ES-I3 (cell line): Measurements from ENCODE around the gene SLC34A1.

Experiments
- H3K36me3 ChIP-seq: 2 replicates; pipeline ENCODE4 v1.6.1; 2013; ENCODE audit warnings: mild to moderate bottlenecking, low read length, control low read depth, moderate library complexity; ENCODE audit not compliant: insufficient read depth
- H3K4me1 ChIP-seq: 2 replicates; pipeline ENCODE4 v1.6.1; 2013; ENCODE audit warnings: mild to moderate bottlenecking, control low read depth, low read length; ENCODE audit not compliant: insufficient read depth
- H3K9ac ChIP-seq: 2 replicates; pipeline ENCODE4 v1.6.1; 2013; ENCODE audit warnings: low read depth, mild to moderate bottlenecking, low read length, moderate library complexity
- H3K9me3 ChIP-seq: 2 replicates; pipeline ENCODE4 v1.6.1; 2013; ENCODE audit warnings: mild to moderate bottlenecking, low read length, moderate library complexity; ENCODE audit not compliant: control insufficient read depth, insufficient read depth

Gene SLC34A1

DNA sequence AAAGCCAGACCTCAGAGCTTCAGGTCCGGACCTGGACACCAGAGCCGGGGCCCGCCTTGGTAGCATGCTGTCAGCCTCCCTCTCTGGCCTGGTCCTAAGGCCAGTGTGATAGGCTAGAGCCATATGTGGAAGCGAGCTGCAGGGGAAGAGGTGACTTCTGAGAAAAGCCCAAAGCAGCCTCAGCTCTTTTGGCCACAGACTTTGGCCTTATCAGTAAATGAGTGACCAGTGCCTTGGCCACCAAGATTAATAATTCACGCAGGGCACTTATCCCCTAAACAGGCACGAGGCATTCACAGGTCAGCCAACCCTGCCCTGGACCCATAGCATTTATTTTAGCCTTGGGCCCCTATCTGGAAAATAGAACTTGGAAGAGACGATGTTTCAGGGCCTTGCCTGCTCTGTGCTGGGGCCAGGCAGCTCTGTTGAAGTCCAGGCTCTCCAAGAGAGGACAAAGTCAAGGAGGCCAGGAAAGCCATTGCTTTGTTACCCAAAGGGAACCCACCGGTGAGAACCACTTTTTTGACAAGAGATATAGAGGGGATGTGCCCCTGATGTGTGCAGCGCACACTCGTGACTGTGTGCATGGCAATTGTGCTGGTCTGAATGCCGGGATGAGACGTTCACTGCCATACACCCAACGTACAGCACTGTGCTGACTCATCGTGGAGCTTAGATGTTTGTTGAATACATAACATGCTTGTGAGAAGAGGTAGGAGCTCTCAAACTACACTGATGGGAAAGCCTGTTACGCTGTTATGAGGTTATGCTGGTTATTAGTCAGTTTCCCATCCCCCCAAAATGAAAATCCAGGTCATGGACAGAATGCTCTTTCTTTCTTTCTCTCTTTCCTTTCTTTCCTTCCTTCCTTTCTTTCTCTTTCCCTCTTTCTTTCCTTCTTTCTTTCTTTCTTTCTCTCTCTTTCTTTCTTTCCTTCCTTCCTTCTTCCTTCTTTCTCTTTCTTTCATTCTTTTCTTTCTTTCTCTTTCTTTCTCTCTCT lies 5.0 kb upstream of the SLC34A1 start:
- no peak overlapping the region for H3K9ac ChIP-seq
- H3K9me3 ChIP-seq = no peaks in the 10 kb centered on the region
- H3K36me3 ChIP-seq = no peaks in the 10 kb centered on the region
- no peaks in the 10 kb centered on the region; the same call in 1 of the 2 replicates for H3K4me1 ChIP-seq

DNA sequence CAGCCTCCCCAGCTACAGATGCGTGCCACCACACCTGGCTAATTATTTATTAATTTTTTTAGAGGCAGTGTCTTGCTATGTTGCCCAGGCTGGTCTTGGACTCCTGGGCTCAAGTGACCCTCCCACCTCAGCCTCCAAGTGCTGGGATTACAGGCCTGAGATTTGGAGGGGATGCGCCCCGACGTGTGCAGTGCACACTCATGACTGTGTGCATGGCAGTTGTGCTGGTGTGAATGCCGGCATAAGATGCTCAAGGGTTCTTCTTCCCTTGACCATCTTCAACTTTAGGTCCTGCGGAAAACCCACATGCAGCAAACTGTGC lies 3.5 kb upstream of the SLC34A1 start:
- H3K4me1 ChIP-seq = no peaks in the 10 kb centered on the region; the same call in 1 of the 2 replicates
- H3K9ac ChIP-seq = no peak overlapping the region
- H3K36me3 ChIP-seq = no peaks in the 10 kb centered on the region
- no peaks in the 10 kb centered on the region for H3K9me3 ChIP-seq

DNA sequence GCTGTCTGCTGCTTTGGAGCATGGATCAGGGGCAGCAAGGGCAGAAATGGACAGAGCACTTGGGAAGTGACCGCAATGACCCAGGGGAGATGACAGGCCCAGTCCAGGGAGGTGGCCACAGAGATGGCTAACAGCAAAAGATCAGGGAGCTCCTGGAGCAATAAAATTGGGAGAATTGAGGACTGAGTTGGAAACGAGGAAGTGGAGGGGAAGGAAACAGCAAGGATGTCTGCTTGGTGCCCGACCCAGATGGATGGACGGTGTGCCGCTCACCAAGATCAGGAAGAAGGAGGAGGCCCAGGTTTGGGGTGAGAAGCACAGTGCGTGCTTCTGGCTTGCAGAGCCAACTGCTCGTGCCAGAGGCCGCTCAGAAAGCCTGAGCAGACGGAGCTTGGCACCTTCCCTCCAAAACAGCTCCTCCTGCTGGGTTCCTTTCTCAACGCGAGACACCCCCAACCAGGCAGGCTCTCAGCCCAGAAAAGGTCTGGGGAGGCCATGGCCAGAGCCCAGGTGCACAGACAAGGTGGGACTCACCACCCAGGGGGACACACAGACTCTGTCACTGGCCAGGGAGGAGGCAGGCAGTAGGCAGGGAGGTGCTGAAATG lies 1.7 kb upstream of the SLC34A1 start:
- Histone ChIP-seq H3K9ac (no peak overlapping the region), H3K36me3 (no peaks in the 10 kb centered on the region), H3K4me1 (no peaks in the 10 kb centered on the region; the same call in 1 of the 2 replicates), H3K9me3 (no peaks in the 10 kb centered on the region)

DNA sequence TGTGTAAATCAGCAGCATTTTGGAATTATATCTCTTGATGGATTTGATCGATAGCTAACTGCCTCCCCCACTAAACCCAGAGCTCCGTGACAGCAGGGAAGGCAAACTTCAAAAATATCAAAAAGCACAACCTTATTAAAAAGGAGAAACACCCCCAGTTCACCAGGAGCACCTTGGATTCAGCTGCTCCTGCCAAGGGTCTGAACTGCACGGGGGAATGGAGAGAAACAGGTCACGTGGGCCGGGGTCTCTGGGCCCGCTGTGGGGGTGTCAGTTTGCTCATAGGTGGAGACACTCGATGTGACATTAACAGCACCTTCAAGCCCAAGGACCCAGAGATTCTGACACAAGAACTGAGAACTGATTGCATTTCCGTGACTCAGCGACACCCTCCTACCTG lies 1.1 kb upstream of the SLC34A1 start:
- Histone ChIP-seq H3K4me1 (no peaks in the 10 kb centered on the region; the same call in 1 of the 2 replicates), H3K9me3 (no peaks in the 10 kb centered on the region), H3K9ac (no peak overlapping the region), H3K36me3 (no peaks in the 10 kb centered on the region)

DNA sequence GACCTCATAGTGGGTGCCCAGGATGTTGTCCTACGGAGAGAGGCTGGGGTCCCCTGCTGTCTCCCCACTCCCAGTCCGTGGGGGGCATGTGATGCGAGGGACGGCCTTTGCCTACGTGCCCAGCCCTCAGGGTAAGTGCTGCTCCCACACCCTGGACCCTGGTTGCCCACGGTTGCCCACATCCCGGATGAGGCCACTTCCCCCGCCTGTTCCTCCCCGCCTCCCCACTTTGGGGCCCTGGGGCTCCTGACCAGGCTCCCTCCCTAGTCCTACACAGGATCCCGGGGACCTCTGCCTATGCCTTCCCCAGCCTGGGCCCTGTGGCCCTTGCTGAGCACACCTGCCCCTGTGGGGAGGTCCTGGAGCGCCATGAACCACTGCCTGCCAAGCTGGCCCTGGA lies 1.5 kb downstream of the SLC34A1 start:
- Histone ChIP-seq H3K4me1 (peaks cover 17% of the 10 kb centered on the region), H3K9ac (no peak overlapping the region), H3K36me3 (no peaks in the 10 kb centered on the region)

DNA sequence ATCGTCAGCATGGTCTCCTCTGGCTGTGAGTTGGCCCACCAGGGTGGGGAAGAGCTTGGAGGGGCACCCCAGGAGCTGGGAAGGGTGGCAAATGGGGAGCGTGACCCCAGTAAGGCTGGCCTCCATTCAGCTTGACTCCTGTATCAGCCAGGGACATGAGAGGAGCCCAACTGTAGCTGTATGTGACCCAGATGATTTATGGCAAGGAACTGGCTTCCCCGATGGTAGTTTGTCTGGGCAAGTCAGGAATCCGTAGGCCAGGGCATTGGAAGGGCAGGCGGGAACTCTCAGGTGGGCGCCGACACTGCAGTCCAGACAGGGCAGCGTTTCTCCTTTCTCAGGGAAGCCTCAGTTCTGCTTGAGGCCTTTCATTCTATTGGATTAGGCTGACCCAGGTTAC lies 2.3 kb downstream of the SLC34A1 start:
- Histone ChIP-seq H3K4me1 (peaks cover 17% of the 10 kb centered on the region), H3K9me3 (no peaks in the 10 kb centered on the region), H3K36me3 (no peaks in the 10 kb centered on the region), H3K9ac (no peak overlapping the region)

More for the DNA sequence above, 1.5 kb downstream of the SLC34A1 start:
- H3K9me3 ChIP-seq = no peaks in the 10 kb centered on the region

DNA sequence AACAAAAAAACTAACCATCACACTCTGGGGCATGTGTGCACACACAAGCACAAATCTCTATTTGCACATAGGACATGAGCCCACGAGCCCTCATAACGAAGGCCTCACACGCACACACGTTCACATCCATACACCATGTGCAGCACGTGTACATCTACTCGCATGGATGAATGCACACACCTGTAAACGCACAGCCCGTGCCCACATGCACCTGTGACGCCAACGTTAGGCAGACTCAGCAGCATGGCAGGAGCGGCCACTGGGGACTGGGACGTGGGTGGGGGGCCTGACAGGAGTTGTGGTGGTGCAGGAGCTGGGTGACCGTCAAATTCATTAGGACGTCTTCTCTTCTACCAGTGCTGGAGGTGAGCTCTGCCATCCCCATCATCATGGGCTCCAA lies 3.2 kb downstream of the SLC34A1 start:
- Histone ChIP-seq H3K36me3 (no peaks in the 10 kb centered on the region), H3K9me3 (no peaks in the 10 kb centered on the region), H3K9ac (no peak overlapping the region), H3K4me1 (peaks cover 17% of the 10 kb centered on the region)

DNA sequence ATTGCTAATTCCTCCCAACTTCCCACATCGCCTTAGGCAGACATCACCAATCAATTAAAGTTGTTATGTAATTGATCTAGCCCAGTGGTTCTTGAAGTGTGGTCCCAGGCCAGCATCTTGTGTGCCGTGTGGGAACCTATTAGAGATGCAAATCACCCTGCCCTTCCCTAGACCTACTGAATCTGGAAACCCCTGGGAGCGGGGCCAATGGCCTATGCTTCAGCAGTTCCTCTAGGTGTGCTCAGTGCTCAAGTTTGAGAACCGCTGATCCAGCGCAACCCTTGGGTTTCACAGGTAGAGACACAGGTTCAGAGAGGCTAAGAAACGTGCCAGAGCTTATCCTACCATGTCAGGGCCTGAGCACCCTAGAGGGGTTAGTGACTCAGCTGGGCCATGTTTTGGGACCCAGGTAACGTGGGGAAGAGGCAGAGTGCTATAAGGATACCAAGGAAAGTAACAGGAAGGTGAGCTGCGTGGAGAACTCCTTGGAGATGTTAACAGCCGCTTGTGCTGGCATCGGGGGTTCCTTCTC lies 4.4 kb downstream of the SLC34A1 start:
- Histone ChIP-seq H3K36me3 (no peaks in the 10 kb centered on the region), H3K9me3 (no peaks in the 10 kb centered on the region), H3K9ac (no peak overlapping the region), H3K4me1 (peaks cover 17% of the 10 kb centered on the region)

DNA sequence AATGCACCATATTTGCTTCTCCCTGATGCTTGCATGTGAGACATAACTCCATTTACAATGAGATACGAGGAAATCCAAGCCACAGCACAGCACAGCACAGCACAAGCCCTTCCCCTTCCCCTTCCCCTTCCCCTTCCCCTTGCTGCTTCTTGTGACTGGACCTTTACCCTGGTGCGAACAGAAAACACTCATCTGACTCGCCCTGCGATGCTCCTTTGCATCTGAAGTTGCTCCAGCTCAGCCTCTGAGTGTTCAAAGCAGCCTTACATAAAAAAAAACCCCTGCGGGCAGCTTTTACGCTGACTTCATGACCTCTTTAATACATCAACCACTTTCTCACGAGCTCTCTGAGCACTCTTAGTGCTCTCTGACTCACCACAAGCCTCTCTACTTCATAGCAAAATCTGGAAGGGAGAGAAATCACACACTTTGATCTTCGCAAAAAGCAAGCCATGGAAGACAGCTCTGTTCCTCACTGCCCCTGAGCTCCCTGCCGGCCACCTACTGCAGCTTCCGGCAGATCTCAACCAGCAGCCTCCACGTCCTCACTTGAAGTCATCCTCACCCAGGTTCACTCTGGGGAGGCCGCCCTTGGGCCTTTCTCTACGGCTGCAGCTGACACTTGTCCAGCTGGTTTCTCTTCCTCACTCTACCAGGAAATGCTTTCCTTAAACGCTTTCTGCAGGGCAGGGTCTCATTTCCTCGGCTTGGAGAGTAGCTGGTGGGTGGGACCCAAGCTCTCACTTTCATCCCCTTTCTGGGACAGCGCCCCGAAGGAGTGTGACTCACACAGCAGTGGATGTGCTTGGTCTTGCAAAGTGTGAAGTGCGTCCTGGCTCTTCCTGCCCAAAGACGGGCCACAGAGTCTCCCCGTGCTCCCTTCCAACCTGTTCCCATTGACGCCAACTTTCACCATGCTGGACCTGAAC lies 5.3 kb downstream of the SLC34A1 start:
- Histone ChIP-seq H3K36me3 (no peaks in the 10 kb centered on the region), H3K9ac (no peak overlapping the region), H3K9me3 (no peaks in the 10 kb centered on the region), H3K4me1 (peaks cover 17% of the 10 kb centered on the region)

DNA sequence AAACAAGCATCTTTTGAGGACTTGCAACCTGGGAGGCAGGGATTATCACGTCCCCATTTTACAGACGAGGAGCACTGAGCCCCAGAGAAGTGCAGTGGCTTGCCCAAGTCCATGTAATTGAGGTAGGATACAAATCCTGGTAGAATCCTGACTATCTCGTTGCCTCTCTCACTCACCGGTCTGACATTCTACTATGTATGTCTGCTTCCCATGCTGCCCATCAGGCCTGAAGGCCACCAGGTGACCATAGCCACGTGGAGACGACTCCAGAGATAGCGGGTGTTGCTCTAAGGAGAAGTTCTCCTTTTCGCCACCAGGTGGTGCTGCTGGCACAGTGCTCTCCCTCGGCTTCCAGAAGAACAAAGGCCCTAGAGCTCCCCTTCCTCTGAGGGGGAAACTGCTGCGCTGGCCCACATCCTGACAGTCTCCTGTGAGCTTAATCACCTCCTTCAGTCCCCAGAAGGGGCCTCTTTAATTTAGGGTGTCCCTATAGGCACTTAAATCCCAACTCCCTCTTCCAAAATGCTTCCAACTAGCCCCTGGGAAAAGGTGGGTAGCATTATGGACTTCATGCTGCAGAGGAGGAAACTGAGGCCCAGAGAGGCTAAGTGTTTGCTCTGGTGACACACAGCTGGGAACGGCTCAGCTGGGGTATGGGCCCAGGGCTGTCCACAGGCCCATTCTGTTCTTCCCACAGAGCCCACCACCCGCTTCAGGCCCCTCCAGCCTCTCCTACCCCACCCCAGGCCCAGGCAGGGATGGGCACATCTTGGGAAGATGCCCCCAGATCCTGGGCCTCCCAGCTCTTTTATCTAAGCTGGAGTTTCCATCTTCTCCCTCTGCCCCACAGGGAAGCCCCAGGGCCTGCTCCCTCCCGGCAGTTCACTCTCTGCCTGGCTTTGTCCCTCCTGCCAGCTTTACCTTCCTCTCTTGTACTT lies 6.4 kb downstream of the SLC34A1 start:
- peaks cover 17% of the 10 kb centered on the region for H3K4me1 ChIP-seq
- H3K36me3 ChIP-seq = no peaks in the 10 kb centered on the region
- H3K9me3 ChIP-seq = no peaks in the 10 kb centered on the region
- no peak overlapping the region for H3K9ac ChIP-seq

DNA sequence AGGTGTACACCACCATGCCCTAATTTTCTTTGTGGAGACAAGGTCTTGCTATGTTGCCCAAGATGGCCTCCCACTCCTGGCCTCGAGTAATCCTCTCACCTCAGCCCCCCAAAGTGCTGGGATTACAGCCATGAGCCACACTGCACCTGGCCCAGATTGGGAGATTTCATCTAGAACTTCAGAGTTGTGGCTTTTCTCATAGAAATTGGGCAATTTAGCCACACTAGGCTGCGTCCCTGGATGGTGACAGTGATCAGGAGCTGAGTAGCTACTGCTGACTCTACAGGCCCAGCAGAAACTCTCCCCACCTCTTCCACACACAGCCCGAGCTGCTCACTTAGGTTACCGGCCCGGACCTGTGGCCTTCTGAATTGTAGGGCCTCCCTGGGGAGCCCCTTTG lies 8.5 kb downstream of the SLC34A1 start:
- no peak overlapping the region for H3K9ac ChIP-seq
- H3K4me1 ChIP-seq = peaks cover 20% of the 10 kb centered on the region
- no peaks in the 10 kb centered on the region for H3K36me3 ChIP-seq
- H3K9me3 ChIP-seq = no peaks in the 10 kb centered on the region

DNA sequence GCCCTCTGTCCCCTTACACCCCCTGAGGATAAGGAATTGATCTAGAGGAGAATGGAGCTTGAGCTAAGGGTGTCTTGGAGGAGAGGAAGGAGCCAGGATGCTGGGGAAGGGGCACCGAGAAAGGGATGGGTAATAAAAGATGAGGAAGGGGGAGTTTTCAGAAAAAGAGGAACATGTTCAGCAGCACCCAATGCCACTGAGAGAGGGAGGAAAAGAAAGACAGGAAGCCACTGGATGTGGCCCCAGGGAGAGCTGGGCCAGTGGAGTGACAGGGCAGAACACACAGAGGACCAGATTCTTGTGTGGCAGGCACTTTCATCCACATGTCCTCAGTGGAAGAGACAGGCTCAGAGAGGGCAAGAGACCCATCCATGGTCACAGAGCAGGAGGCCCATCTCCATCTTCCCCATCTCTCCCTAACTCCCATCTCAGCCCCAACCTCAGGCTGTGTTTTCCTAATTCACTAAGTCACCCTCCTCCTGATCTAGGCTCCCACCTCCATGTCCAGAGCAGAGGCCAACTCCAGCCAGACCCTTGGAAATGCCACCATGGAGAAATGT lies 9.1 kb downstream of the SLC34A1 start:
- H3K36me3 ChIP-seq = no peaks in the 10 kb centered on the region
- peaks cover 20% of the 10 kb centered on the region for H3K4me1 ChIP-seq
- H3K9me3 ChIP-seq = no peaks in the 10 kb centered on the region
- H3K9ac ChIP-seq = no peak overlapping the region

DNA sequence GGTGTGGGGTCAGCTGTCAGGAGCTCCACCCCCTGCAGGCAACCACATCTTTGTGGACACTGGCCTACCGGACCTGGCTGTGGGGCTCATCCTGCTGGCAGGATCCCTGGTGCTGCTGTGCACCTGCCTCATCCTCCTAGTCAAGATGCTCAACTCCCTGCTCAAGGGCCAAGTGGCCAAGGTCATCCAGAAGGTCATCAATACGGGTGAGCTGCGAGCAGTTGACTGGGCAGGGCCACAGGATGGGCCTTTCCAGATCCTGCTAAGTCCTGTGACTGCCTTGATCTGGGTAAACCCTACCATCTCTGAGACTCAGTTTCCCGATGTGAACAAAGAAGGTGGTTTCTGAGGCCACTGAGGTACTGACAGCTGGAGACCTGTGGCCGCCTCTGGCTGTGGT lies 9.8 kb downstream of the SLC34A1 start:
- Histone ChIP-seq H3K9me3 (no peaks in the 10 kb centered on the region), H3K4me1 (peaks cover 15% of the 10 kb centered on the region), H3K9ac (no peak overlapping the region), H3K36me3 (no peaks in the 10 kb centered on the region)
